Measurements from ENCODE around the gene TMEM45A.
A peak's percentile ranks its signal among the peaks of the same experiment; 100 is the strongest.

Gene TMEM45A

DNA sequence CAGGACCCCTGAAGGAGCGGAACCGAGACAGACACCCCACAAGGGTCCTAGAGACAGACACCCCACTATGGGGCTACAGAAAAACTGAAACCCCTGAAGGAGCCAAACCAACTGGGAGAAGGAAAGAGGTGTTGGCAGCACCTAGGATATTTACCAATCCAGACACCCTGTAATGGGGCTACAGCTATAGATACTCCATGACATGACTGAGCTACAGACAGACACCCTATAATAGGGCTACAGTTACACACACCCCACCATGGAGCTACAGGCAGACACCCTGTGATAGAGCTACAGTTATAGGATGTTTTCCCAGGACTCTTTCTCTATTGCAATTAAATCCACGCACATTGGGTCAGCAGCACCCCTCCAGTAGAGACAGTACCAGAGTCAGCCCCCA, 94.4 kb downstream of the TMEM45A start:
- TF ChIP-seq, protein P1, sequence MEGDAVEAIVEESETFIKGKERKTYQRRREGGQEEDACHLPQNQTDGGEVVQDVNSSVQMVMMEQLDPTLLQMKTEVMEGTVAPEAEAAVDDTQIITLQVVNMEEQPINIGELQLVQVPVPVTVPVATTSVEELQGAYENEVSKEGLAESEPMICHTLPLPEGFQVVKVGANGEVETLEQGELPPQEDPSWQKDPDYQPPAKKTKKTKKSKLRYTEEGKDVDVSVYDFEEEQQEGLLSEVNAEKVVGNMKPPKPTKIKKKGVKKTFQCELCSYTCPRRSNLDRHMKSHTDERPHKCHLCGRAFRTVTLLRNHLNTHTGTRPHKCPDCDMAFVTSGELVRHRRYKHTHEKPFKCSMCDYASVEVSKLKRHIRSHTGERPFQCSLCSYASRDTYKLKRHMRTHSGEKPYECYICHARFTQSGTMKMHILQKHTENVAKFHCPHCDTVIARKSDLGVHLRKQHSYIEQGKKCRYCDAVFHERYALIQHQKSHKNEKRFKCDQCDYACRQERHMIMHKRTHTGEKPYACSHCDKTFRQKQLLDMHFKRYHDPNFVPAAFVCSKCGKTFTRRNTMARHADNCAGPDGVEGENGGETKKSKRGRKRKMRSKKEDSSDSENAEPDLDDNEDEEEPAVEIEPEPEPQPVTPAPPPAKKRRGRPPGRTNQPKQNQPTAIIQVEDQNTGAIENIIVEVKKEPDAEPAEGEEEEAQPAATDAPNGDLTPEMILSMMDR (IDR thresholded peaks at IDR 0.05; ENCODE audit: low read depth, low read length, missing control alignments), result no peak
- H3K36me3 ChIP-seq (replicated peaks), result no peaks in the 10 kb centered on the region
- no peaks in the 10 kb centered on the region for H3K27me3 ChIP-seq (replicated peaks)
- in situ Hi-C loops (cut with HindIII; ENCODE audit: low pct_ligation_motif_present, low sequenced_read_pairs), result no loop called here
- no peak overlapping the region for H3K4me3 ChIP-seq (ENCODE audit: low read depth, low read length)
- no peak overlapping the region for H3K27ac ChIP-seq
- DNase-seq, result no peak

DNA sequence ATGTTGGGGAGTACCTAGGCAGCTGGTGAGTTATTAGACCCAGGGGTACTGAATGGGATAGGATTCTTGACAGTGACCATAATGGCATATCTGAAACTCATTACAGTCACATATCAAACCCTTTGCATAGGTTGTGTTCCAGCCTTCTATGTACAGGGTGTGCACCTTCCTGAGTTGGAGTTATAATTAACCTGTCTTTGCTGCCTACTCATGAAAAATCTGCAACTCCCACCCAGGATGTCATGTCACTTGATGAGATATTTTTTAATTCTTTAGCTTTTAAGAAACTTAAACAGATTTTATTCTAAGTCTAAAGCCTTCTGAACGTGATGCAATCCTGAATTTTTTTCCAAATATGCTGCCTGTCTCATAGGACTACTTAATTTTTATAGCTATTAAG, 95.8 kb downstream of the TMEM45A start:
- TF ChIP-seq, protein P1 (IDR thresholded peaks at IDR 0.05; ENCODE audit: low read depth, low read length, missing control alignments), result no peak
- in situ Hi-C loops (cut with HindIII; ENCODE audit: low pct_ligation_motif_present, low sequenced_read_pairs), result no loop called here
- H3K27ac ChIP-seq, result no peak overlapping the region
- H3K36me3 ChIP-seq (replicated peaks), result no peaks in the 10 kb centered on the region
- H3K4me3 ChIP-seq (ENCODE audit: low read depth, low read length), result no peak overlapping the region
- DNase-seq, result no peak
- H3K27me3 ChIP-seq (replicated peaks), result no peaks in the 10 kb centered on the region

GRCh38 chr3:100590114-100590839, 97.9 kb downstream of the TMEM45A start:
- Histone ChIP-seq H3K4me3 (ENCODE audit: low read depth, low read length) (peak overlapping the region; percentile 27), H3K27me3 (replicated peaks) (no peaks in the 10 kb centered on the region), H3K27ac (no peak overlapping the region), H3K36me3 (replicated peaks) (no peaks in the 10 kb centered on the region)
- TF ChIP-seq, protein P1 (IDR thresholded peaks at IDR 0.05; ENCODE audit: low read depth, low read length, missing control alignments), result peak; percentile 82
- in situ Hi-C loops (cut with HindIII; ENCODE audit: low pct_ligation_motif_present, low sequenced_read_pairs), result no loop called here
- peak; percentile 67 for DNase-seq

DNA sequence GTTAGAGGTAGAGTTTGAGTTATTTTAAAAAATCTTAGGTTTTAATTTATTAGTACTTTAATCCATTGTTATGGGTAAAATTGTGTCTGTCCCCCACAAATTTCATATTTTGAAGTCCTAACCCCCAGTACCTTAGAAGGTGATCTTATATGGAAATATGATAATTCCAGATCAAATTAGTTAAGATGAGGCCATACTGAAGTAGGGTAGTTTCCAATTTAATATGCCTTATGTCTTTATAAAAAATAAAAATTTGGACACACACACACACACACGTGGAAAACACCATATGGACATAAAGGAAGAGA, 98.4 kb downstream of the TMEM45A start:
- DNase-seq, result no peak
- Histone ChIP-seq H3K4me3 (ENCODE audit: low read depth, low read length) (no peak overlapping the region), H3K27ac (no peak overlapping the region), H3K36me3 (replicated peaks) (no peaks in the 10 kb centered on the region), H3K27me3 (replicated peaks) (no peaks in the 10 kb centered on the region)
- TF ChIP-seq, protein P1 (IDR thresholded peaks at IDR 0.05; ENCODE audit: low read depth, low read length, missing control alignments), result no peak
- in situ Hi-C loops (cut with HindIII; ENCODE audit: low pct_ligation_motif_present, low sequenced_read_pairs), result no loop called here

DNA sequence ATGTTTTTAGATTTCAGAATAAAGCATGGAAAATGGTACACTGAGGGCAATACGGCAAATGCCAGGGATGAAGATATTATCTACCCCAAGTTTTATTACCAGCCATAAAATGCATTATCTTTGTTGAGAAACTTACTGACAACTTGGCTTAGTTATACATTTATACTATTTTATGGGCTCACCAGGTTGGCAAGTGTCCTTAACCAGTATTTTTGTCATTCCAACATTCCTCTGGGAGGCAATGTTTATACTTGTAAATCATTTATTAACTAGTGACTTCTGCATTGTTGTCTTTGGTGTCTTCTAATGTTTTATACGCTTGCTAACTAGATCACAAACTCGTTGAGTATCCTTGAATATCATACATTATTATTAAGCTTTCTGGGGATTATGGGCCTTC, 99.0 kb downstream of the TMEM45A start:
- Histone ChIP-seq H3K36me3 (replicated peaks) (no peaks in the 10 kb centered on the region), H3K27ac (no peak overlapping the region), H3K27me3 (replicated peaks) (no peaks in the 10 kb centered on the region), H3K4me3 (ENCODE audit: low read depth, low read length) (no peak overlapping the region)
- in situ Hi-C loops (cut with HindIII; ENCODE audit: low pct_ligation_motif_present, low sequenced_read_pairs), result no loop called here
- TF ChIP-seq, protein P1 (IDR thresholded peaks at IDR 0.05; ENCODE audit: low read depth, low read length, missing control alignments), result no peak
- DNase-seq, result no peak

All from brain microvascular endothelial cell (primary cell).